ENCODE measurements around the gene SLC13A5. TPM values are rescaled to one million over a fixed set of nuclear protein-coding genes. Genes with fewer than 3 reads are reported as not detected.

The SLC13A5 gene
- total RNA-seq, 2 donors from 2014 or later, result not detected

DNA sequence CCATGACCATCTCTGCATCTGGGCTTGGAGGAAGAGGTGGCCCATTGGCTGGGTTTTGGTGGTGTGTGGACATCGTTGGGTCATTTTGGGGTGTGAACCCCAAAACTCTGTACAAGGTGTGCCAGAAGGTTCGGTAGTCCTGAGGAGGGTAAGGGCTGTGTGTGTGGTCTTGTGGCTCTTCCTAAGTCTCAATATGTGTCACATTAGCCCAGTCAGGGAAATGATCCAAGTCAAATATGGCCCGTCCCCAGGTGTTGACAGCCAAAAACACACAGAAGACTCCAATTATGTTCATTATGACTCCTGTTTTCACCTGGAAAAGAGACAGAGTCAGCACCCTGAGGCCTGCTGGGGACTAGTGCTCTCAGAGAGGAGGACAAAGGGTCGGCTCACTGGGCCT, 27.1 kb downstream of the SLC13A5 start:
- H3K4me1 Mint-ChIP-seq (ENCODE audit: low read depth in 2 of 2), result peaks cover 0 to 2% of the 10 kb centered on the region in 2 donors
- DNase-seq (ENCODE audit: low spot score) (no peak), ATAC-seq (no peak)
- no peaks in the 10 kb centered on the region for H3K36me3 Mint-ChIP-seq
- H3K4me3 Mint-ChIP-seq, result no peak overlapping the region
- no peaks in the 10 kb centered on the region for H3K9me3 Mint-ChIP-seq
- no peak overlapping the region for H3K27ac Mint-ChIP-seq
- H3K27me3 Mint-ChIP-seq, result peaks cover 37 to 43% of the 10 kb centered on the region in 2 donors

- Mint-ChIP-seq H3K36me3 (no peaks in the 10 kb centered on the region), H3K4me1 (ENCODE audit: low read depth in 2 of 2) (peaks cover 0 to 2% of the 10 kb centered on the region in 2 donors), H3K4me3 (no peak overlapping the region), H3K27me3 (peaks cover 34 to 36% of the 10 kb centered on the region in 2 donors), H3K9me3 (no peaks in the 10 kb centered on the region), H3K27ac (no peak overlapping the region)
- DNase-seq (ENCODE audit: low spot score) (no peak), ATAC-seq (no peak)
Measured at GRCh38 chr17:6684881-6685767, 28.0 kb downstream of the SLC13A5 start.

DNA sequence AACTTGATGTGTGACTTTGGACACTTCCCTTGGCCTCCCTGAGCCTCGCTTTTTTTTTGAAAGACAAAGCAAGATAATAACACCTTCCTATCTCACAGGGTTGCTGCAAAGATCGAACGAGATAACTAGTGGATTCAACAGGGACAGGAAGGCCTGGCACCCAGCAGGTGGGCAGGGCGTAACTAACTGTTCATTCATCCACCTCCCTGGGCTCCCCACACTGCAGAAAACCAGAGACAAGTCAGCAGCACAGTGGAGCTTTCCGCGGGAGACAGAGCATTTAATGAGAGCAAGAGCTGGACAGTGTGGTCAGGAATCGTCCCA, 28.7 kb downstream of the SLC13A5 start:
- Mint-ChIP-seq H3K9me3 (no peaks in the 10 kb centered on the region), H3K36me3 (no peaks in the 10 kb centered on the region)
- no peak for ATAC-seq

GRCh38 chr17:6683730-6684459, 29.3 kb downstream of the SLC13A5 start:
- DNase-seq (ENCODE audit: low spot score) (no peak), ATAC-seq (no peak)
- Mint-ChIP-seq H3K9me3 (no peaks in the 10 kb centered on the region), H3K27ac (no peak overlapping the region), H3K27me3 (peaks cover 33 to 35% of the 10 kb centered on the region in 2 donors), H3K4me1 (ENCODE audit: low read depth in 2 of 2) (peaks cover 0 to 2% of the 10 kb centered on the region in 2 donors), H3K36me3 (no peaks in the 10 kb centered on the region), H3K4me3 (no peak overlapping the region)

More for the DNA sequence above, 28.7 kb downstream of the SLC13A5 start:
- Mint-ChIP-seq H3K4me1 (ENCODE audit: low read depth in 2 of 2) (peaks cover 0 to 2% of the 10 kb centered on the region in 2 donors), H3K27ac (no peak overlapping the region), H3K4me3 (no peak overlapping the region), H3K27me3 (peaks cover 31 to 32% of the 10 kb centered on the region in 2 donors)
- DNase-seq (ENCODE audit: low spot score), result no peak

DNA sequence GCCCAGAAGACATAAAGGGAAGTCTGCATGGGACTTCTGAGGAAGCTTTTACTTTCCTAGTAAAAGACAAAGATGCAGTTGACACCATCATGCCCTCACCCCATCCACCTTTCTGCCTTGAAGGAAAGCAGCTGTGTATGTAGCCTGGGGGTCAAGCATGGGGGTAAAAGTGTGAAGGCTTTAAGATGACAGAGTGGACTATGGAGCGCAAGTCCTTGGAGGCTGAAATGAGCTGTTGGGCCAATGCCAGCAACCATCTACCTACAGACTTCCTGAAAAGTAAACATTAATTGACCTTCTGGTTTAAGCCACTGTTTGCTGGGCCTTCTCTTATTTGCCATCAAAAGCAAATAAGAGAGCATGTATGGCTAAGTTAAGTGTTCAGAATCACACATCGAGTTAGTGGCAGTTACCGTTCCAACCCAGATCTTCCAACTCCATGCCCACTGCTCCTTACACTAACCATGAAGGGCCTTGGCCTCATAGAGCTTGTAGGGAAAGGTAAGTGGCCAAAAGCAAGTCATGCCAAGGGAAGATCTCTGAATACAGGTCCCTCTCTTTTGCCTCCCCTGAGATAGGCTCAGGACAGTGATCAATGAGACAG, 30.0 kb downstream of the SLC13A5 start:
- no peak for DNase-seq (ENCODE audit: low spot score)
- H3K36me3 Mint-ChIP-seq, result no peaks in the 10 kb centered on the region
- peaks cover 40 to 42% of the 10 kb centered on the region in 2 donors for H3K27me3 Mint-ChIP-seq
- H3K9me3 Mint-ChIP-seq, result no peaks in the 10 kb centered on the region
- peaks cover 0 to 2% of the 10 kb centered on the region in 2 donors for H3K4me1 Mint-ChIP-seq (ENCODE audit: low read depth in 2 of 2)
- no peak for ATAC-seq
- H3K4me3 Mint-ChIP-seq, result no peak overlapping the region
- no peak overlapping the region for H3K27ac Mint-ChIP-seq

- ATAC-seq (no peak), DNase-seq (ENCODE audit: low spot score) (no peak)
- Mint-ChIP-seq H3K9me3 (no peaks in the 10 kb centered on the region), H3K36me3 (no peaks in the 10 kb centered on the region), H3K27me3 (peaks cover 44 to 45% of the 10 kb centered on the region in 2 donors), H3K4me1 (ENCODE audit: low read depth in 2 of 2) (peaks cover 0 to 6% of the 10 kb centered on the region in 2 donors), H3K27ac (no peak overlapping the region), H3K4me3 (no peak overlapping the region)
Measured at GRCh38 chr17:6682339-6682738, 30.8 kb downstream of the SLC13A5 start.

DNA sequence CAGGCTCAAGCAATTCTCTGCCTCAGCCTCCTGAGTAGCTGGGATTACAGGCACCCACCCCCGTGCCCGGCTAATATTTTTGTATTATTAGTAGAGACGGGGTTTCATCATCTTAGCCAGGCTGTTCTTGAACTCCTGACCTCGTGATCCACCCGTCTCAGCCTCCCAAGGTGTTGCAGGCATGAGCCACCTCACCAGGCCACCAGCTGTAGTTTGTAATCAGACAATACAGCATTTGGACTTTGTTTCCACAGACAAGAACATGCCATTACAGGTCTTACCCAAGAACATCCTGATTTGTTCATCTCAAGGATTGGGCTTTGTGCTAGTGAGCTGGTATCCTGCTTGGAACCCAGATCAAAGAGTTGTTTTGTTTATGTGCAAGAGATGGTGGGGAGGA, 31.5 kb downstream of the SLC13A5 start:
- no peak overlapping the region for H3K4me3 Mint-ChIP-seq
- no peak overlapping the region for H3K27ac Mint-ChIP-seq
- no peaks in the 10 kb centered on the region for H3K9me3 Mint-ChIP-seq
- no peak for DNase-seq (ENCODE audit: low spot score)
- H3K4me1 Mint-ChIP-seq (ENCODE audit: low read depth in 2 of 2), result peaks cover 0 to 8% of the 10 kb centered on the region in 2 donors
- peaks cover 40 to 45% of the 10 kb centered on the region in 2 donors for H3K27me3 Mint-ChIP-seq
- H3K36me3 Mint-ChIP-seq, result no peaks in the 10 kb centered on the region
- no peak for ATAC-seq

- H3K27me3 Mint-ChIP-seq, result peaks cover 39 to 42% of the 10 kb centered on the region in 2 donors
- no peak for DNase-seq (ENCODE audit: low spot score)
- H3K36me3 Mint-ChIP-seq, result no peaks in the 10 kb centered on the region
- no peak for ATAC-seq
- peaks cover 0 to 8% of the 10 kb centered on the region in 2 donors for H3K4me1 Mint-ChIP-seq (ENCODE audit: low read depth in 2 of 2)
- no peak overlapping the region for H3K27ac Mint-ChIP-seq
- no peaks in the 10 kb centered on the region for H3K9me3 Mint-ChIP-seq
- H3K4me3 Mint-ChIP-seq, result no peak overlapping the region
Measured at GRCh38 chr17:6681176-6681575, 32.0 kb downstream of the SLC13A5 start.

DNA sequence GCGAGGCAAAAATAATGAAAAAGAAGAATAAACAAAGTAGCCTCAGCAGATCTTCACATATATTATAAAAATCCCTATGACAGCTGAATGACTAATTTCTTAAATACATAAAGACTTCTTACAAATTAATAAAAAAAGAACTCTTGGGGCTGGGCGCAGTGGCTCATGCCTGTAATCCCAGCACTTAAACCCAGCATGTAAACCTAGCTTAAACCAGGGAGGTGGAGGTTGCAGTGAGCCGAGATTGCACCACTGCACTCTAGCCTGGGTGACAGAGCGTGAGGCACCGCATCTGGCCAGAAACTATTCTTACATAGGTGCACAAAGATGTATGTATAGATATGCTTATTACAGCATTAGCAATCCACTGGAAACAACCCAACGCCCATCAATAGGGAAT, 33.9 kb downstream of the SLC13A5 start:
- H3K27me3 Mint-ChIP-seq, result peaks cover 35 to 47% of the 10 kb centered on the region in 2 donors

GRCh38 chr17:6677946-6678345, 35.2 kb downstream of the SLC13A5 start:
- ATAC-seq (no peak), DNase-seq (ENCODE audit: low spot score) (no peak)
- Mint-ChIP-seq H3K27ac (no peak overlapping the region), H3K4me1 (ENCODE audit: low read depth in 2 of 2) (peaks cover 0 to 6% of the 10 kb centered on the region in 2 donors), H3K36me3 (no peaks in the 10 kb centered on the region), H3K27me3 (peaks cover 38 to 47% of the 10 kb centered on the region in 2 donors), H3K9me3 (no peaks in the 10 kb centered on the region), H3K4me3 (peak overlapping the region; percentile 10)

More for the DNA sequence above, 33.9 kb downstream of the SLC13A5 start:
- H3K4me3 Mint-ChIP-seq, result no peak overlapping the region
- ATAC-seq (no peak), DNase-seq (ENCODE audit: low spot score) (no peak)
- peaks cover 0 to 7% of the 10 kb centered on the region in 2 donors for H3K4me1 Mint-ChIP-seq (ENCODE audit: low read depth in 2 of 2)
- H3K9me3 Mint-ChIP-seq, result no peaks in the 10 kb centered on the region
- H3K27ac Mint-ChIP-seq, result no peak overlapping the region
- no peaks in the 10 kb centered on the region for H3K36me3 Mint-ChIP-seq

DNA sequence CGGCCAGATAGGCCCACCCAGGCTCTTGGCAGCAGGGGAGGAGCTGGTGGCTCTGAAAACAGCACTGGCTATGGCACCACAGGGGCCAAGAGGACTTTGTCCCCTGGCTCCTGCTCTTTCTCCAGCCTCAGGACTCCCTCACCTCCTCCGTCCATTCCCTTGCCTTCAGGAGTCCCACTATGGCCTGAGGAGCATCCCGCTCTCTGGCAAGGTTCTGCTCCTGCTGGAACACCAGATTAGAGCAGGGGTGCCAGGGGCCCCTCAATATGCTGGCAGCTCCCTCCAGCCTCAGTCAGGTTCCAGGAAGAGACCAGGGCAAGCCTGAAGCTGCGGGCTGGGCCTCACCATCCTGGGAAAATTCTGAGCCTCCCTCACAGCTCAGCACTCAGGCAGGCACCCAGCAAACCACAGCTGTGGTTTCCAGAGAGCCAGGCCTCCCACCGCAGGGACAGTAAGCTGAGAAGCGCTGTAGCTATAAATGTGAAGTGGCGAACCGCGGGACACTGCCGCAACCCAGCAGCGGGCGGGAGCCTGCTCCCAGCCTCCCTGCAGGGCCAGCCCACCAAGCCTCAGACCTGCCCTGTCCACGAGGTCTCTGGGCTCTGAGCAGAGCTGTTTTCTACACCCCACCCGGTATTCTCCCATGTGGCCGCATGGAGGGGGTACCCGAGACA, 35.9 kb downstream of the SLC13A5 start:
- Mint-ChIP-seq H3K9me3 (no peaks in the 10 kb centered on the region), H3K4me1 (ENCODE audit: low read depth in 2 of 2) (peaks cover 0 to 6% of the 10 kb centered on the region in 2 donors), H3K4me3 (peak overlapping the region; percentile 10), H3K27me3 (peaks cover 34 to 42% of the 10 kb centered on the region in 2 donors), H3K27ac (no peak overlapping the region), H3K36me3 (no peaks in the 10 kb centered on the region)
- DNase-seq (ENCODE audit: low spot score), result no peak
- peak; percentile 48 to 67 for ATAC-seq

GRCh38 chr17:6676802-6677157, 36.4 kb downstream of the SLC13A5 start:
- ATAC-seq (no peak), DNase-seq (ENCODE audit: low spot score) (no peak)
- H3K4me3 Mint-ChIP-seq, result no peak overlapping the region
- H3K27ac Mint-ChIP-seq, result no peak overlapping the region
- H3K36me3 Mint-ChIP-seq, result no peaks in the 10 kb centered on the region
- H3K4me1 Mint-ChIP-seq (ENCODE audit: low read depth in 2 of 2), result peaks cover 0 to 6% of the 10 kb centered on the region in 2 donors
- peaks cover 29 to 37% of the 10 kb centered on the region in 2 donors for H3K27me3 Mint-ChIP-seq
- no peaks in the 10 kb centered on the region for H3K9me3 Mint-ChIP-seq

- Mint-ChIP-seq H3K9me3 (no peaks in the 10 kb centered on the region), H3K36me3 (no peaks in the 10 kb centered on the region), H3K4me1 (ENCODE audit: low read depth in 2 of 2) (peaks cover 0 to 6% of the 10 kb centered on the region in 2 donors), H3K27ac (no peak overlapping the region), H3K4me3 (no peak overlapping the region), H3K27me3 (peaks cover 26 to 28% of the 10 kb centered on the region in 2 donors)
- DNase-seq (ENCODE audit: low spot score) (no peak), ATAC-seq (no peak)
Measured at GRCh38 chr17:6675201-6675825, 37.9 kb downstream of the SLC13A5 start.
